KMS-11 (cell line): ENCODE measurements around the gene ABAT.

Source experiments
- H2AFZ ChIP-seq: fragments of 200-600 bp; sonication (generic); 2 replicates; pipeline ENCODE4 v1.6.1; 2016; ENCODE audit warnings: antibody characterized with exemption, mixed run types, low read depth
- H3K27ac ChIP-seq: fragments of 200-600 bp; sonication (generic); 2 replicates; pipeline ENCODE4 v1.6.1; 2016; ENCODE audit warnings: mild to moderate bottlenecking, mixed run types
- H3K27me3 ChIP-seq: fragments of 200-600 bp; sonication (generic); 2 replicates; pipeline ENCODE4 v1.6.1; 2017; ENCODE audit warnings: mild to moderate bottlenecking, low read depth, mixed run types, moderate library complexity; ENCODE audit not compliant: insufficient read depth
- H3K36me3 ChIP-seq: fragments of 200-600 bp; sonication (generic); 2 replicates; pipeline ENCODE4 v1.6.1; 2017; ENCODE audit warnings: mild to moderate bottlenecking, mixed run types; ENCODE audit not compliant: insufficient read depth
- H3K4me1 ChIP-seq: fragments of 200-600 bp; sonication (generic); 2 replicates; pipeline ENCODE4 v1.6.1; 2016; ENCODE audit warnings: mild to moderate bottlenecking, low read depth, mixed run types; ENCODE audit not compliant: poor library complexity, severe bottlenecking
- H3K4me2 ChIP-seq: fragments of 200-600 bp; sonication (generic); 2 replicates; pipeline ENCODE4 v1.7.0; 2016; ENCODE audit warnings: mild to moderate bottlenecking, mixed run types
- H3K4me3 ChIP-seq: fragments of 200-600 bp; sonication (generic); IDR thresholded peaks from 2 replicates; pipeline ENCODE4 v1.6.1; 2017; ENCODE audit warnings: low read depth, low read length, mixed read lengths; ENCODE audit not compliant: insufficient read depth
- H3K79me2 ChIP-seq: fragments of 200-600 bp; sonication (generic); 2 replicates; pipeline ENCODE4 v1.6.1; 2016; ENCODE audit warnings: low read depth, mixed run types; ENCODE audit not compliant: insufficient read depth
- H3K9ac ChIP-seq: fragments of 200-600 bp; sonication (generic); 2 replicates; pipeline ENCODE4 v1.6.1; 2016; ENCODE audit warnings: mild to moderate bottlenecking, mixed run types
- H4K20me1 ChIP-seq: fragments of 200-600 bp; sonication (generic); 2 replicates; pipeline ENCODE4 v1.6.1; 2016; ENCODE audit warnings: mild to moderate bottlenecking, mixed run types; ENCODE audit not compliant: insufficient read depth
- CTCF ChIP-seq: fragments of 200-600 bp; sonication (generic); conservative IDR thresholded peaks from 2 replicates; pipeline ENCODE4 v1.6.1; 2017; ENCODE audit warnings: low read depth, mild to moderate bottlenecking, antibody characterized with exemption, low read length, moderate library complexity, mixed read lengths

ABAT gene

GRCh38 chr16:8679151-8679550 lies 4.7 kb downstream of the ABAT start:
- no peak for TF ChIP-seq CTCF

GRCh38 chr16:8682551-8683259 lies 8.3 kb downstream of the ABAT start:
- Histone ChIP-seq H3K4me3 (no peak overlapping the region), H3K27me3 (no peaks in the 10 kb centered on the region), H3K4me2 (no peak overlapping the region), H3K4me1 (no peaks in the 10 kb centered on the region), H3K27ac (no peak overlapping the region), H4K20me1 (no peaks in the 10 kb centered on the region), H2AFZ (no peak overlapping the region), H3K9ac (no peak overlapping the region), H3K36me3 (no peaks in the 10 kb centered on the region), H3K79me2 (no peaks in the 10 kb centered on the region)
- no peak for TF ChIP-seq CTCF

More at GRCh38 chr16:8679151-8679550, 4.7 kb downstream of the ABAT start:
- Histone ChIP-seq H3K36me3 (no peaks in the 10 kb centered on the region), H4K20me1 (no peaks in the 10 kb centered on the region), H3K27me3 (no peaks in the 10 kb centered on the region), H3K4me3 (no peak overlapping the region), H2AFZ (no peak overlapping the region), H3K27ac (no peak overlapping the region), H3K4me1 (peaks cover 8% of the 10 kb centered on the region), H3K79me2 (no peaks in the 10 kb centered on the region), H3K4me2 (no peak overlapping the region), H3K9ac (no peak overlapping the region)

- no peak for TF ChIP-seq CTCF
- Histone ChIP-seq H3K4me2 (no peak overlapping the region), H3K36me3 (no peaks in the 10 kb centered on the region), H3K4me3 (no peak overlapping the region), H2AFZ (no peak overlapping the region), H3K4me1 (no peaks in the 10 kb centered on the region), H3K27me3 (no peaks in the 10 kb centered on the region), H3K79me2 (no peaks in the 10 kb centered on the region), H3K9ac (no peak overlapping the region), H3K27ac (no peak overlapping the region), H4K20me1 (no peaks in the 10 kb centered on the region)
These were observed 9.2 kb downstream of the ABAT start for GRCh38 chr16:8683640-8684039.

GRCh38 chr16:8685617-8686016 lies 11.2 kb downstream of the ABAT start:
- H3K9ac ChIP-seq, result no peak overlapping the region
- H3K4me1 ChIP-seq, result no peaks in the 10 kb centered on the region
- H4K20me1 ChIP-seq, result no peaks in the 10 kb centered on the region
- H2AFZ ChIP-seq, result no peak overlapping the region
- no peak overlapping the region for H3K4me3 ChIP-seq
- TF ChIP-seq CTCF, result no peak
- H3K27ac ChIP-seq, result no peak overlapping the region
- H3K36me3 ChIP-seq, result no peaks in the 10 kb centered on the region
- no peak overlapping the region for H3K4me2 ChIP-seq
- no peaks in the 10 kb centered on the region for H3K27me3 ChIP-seq
- H3K79me2 ChIP-seq, result no peaks in the 10 kb centered on the region
